ENCODE results near the gene ALKAL2. TPM values are rescaled to one million over a fixed set of nuclear protein-coding genes. Genes with fewer than 3 reads are reported as not detected.

Gene ALKAL2
- total and polyA plus RNA-seq, 2 donors (not counting 1 experiment from before 2014, with no cell fraction given), result 0.17 to 0.58 TPM

- Histone ChIP-seq H2AFZ (ENCODE audit: low read length) (no peak overlapping the region), H3K27ac (ENCODE audit: insufficient read depth, low read length) (no peak overlapping the region), H3K4me3 (replicated peaks in 1 of 4; ENCODE audit: control extremely low read depth in 1 of 4, insufficient read depth in 1 of 4, low read depth in 3 of 4, low read length in 4 of 4) (no peak overlapping the region), H3K4me2 (ENCODE audit: extremely low read depth, insufficient read depth, low read length) (no peak overlapping the region), H3K36me3 (ENCODE audit: control insufficient read depth, insufficient read depth, low read length) (peaks cover 16% of the 10 kb centered on the region), H3K4me1 (ENCODE audit: control insufficient read depth, extremely low read depth, insufficient read depth, low read length) (peaks cover 3% of the 10 kb centered on the region), H3K9me3 (ENCODE audit: control insufficient read depth, insufficient read depth, low read depth, low read length) (no peaks in the 10 kb centered on the region), H3K9ac (ENCODE audit: insufficient read depth, low read length) (no peak overlapping the region), H4K20me1 (ENCODE audit: control insufficient read depth, extremely low read depth, insufficient read depth, low read length) (no peaks in the 10 kb centered on the region), H3K27me3 (ENCODE audit: control insufficient read depth, insufficient read depth, low read length) (no peaks in the 10 kb centered on the region), H3K79me2 (ENCODE audit: control insufficient read depth, insufficient read depth, low read length) (peaks cover 5% of the 10 kb centered on the region)
- TF ChIP-seq EZH2 (IDR thresholded peaks at IDR 0.05; ENCODE audit: low read length, missing control alignments), result no peak
- TF ChIP-seq, protein P1, sequence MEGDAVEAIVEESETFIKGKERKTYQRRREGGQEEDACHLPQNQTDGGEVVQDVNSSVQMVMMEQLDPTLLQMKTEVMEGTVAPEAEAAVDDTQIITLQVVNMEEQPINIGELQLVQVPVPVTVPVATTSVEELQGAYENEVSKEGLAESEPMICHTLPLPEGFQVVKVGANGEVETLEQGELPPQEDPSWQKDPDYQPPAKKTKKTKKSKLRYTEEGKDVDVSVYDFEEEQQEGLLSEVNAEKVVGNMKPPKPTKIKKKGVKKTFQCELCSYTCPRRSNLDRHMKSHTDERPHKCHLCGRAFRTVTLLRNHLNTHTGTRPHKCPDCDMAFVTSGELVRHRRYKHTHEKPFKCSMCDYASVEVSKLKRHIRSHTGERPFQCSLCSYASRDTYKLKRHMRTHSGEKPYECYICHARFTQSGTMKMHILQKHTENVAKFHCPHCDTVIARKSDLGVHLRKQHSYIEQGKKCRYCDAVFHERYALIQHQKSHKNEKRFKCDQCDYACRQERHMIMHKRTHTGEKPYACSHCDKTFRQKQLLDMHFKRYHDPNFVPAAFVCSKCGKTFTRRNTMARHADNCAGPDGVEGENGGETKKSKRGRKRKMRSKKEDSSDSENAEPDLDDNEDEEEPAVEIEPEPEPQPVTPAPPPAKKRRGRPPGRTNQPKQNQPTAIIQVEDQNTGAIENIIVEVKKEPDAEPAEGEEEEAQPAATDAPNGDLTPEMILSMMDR (conservative IDR thresholded peaks at IDR 0.05 in 1 of 2, IDR thresholded peaks at IDR 0.05 in 1 of 2; ENCODE audit: low read depth in 1 of 2, low read length in 2 of 2), result no peak
- no peak for DNase-seq (ENCODE audit: low read depth in 2 of 2)
Measured at GRCh38 chr2:279956-280649, 7.8 kb downstream of the ALKAL2 start.

DNA sequence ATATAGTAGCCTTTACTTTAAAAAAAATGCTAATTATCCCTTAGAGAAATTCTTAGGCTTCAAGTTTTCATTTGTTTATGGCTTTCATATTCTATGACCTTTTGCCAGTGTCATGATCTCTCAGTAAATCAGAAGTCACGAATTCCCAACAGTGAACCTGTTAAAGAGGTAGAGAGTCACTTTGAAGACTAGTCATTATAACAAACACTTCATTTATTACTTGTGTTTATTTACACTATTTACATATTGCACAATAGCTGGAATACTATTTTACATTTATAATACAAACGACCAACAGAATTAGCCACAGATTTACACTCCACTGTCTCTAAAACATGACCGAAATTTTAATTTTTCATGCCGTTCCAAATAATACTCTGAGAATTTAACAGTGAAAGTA, 8.5 kb downstream of the ALKAL2 start:
- no peak for DNase-seq (ENCODE audit: low read depth in 2 of 2)
- no peaks in the 10 kb centered on the region for H3K4me1 ChIP-seq (ENCODE audit: control insufficient read depth, extremely low read depth, insufficient read depth, low read length)
- no peak overlapping the region for H2AFZ ChIP-seq (ENCODE audit: low read length)
- H3K4me2 ChIP-seq (ENCODE audit: extremely low read depth, insufficient read depth, low read length), result no peak overlapping the region
- no peak overlapping the region for H3K9ac ChIP-seq (ENCODE audit: insufficient read depth, low read length)
- H3K27ac ChIP-seq (ENCODE audit: insufficient read depth, low read length), result no peak overlapping the region
- H3K4me3 ChIP-seq (replicated peaks in 1 of 4; ENCODE audit: control extremely low read depth in 1 of 4, insufficient read depth in 1 of 4, low read depth in 3 of 4, low read length in 4 of 4), result no peak overlapping the region
- peaks cover 7% of the 10 kb centered on the region for H3K79me2 ChIP-seq (ENCODE audit: control insufficient read depth, insufficient read depth, low read length)
- no peaks in the 10 kb centered on the region for H4K20me1 ChIP-seq (ENCODE audit: control insufficient read depth, extremely low read depth, insufficient read depth, low read length)
- peaks cover 16% of the 10 kb centered on the region for H3K36me3 ChIP-seq (ENCODE audit: control insufficient read depth, insufficient read depth, low read length)
- H3K9me3 ChIP-seq (ENCODE audit: control insufficient read depth, insufficient read depth, low read depth, low read length), result no peaks in the 10 kb centered on the region
- no peaks in the 10 kb centered on the region for H3K27me3 ChIP-seq (ENCODE audit: control insufficient read depth, insufficient read depth, low read length)
- TF ChIP-seq, protein P1 (conservative IDR thresholded peaks at IDR 0.05 in 1 of 2, IDR thresholded peaks at IDR 0.05 in 1 of 2; ENCODE audit: low read depth in 1 of 2, low read length in 2 of 2), result no peak
- TF ChIP-seq EZH2 (IDR thresholded peaks at IDR 0.05; ENCODE audit: low read length, missing control alignments), result no peak

- Histone ChIP-seq H3K4me1 (ENCODE audit: control insufficient read depth, extremely low read depth, insufficient read depth, low read length) (no peaks in the 10 kb centered on the region), H3K9me3 (ENCODE audit: control insufficient read depth, insufficient read depth, low read depth, low read length) (no peaks in the 10 kb centered on the region), H2AFZ (ENCODE audit: low read length) (no peak overlapping the region), H3K27ac (ENCODE audit: insufficient read depth, low read length) (no peak overlapping the region), H4K20me1 (ENCODE audit: control insufficient read depth, extremely low read depth, insufficient read depth, low read length) (peaks cover 2% of the 10 kb centered on the region), H3K4me2 (ENCODE audit: extremely low read depth, insufficient read depth, low read length) (no peak overlapping the region), H3K36me3 (ENCODE audit: control insufficient read depth, insufficient read depth, low read length) (peaks cover 16% of the 10 kb centered on the region), H3K79me2 (ENCODE audit: control insufficient read depth, insufficient read depth, low read length) (peaks cover 7% of the 10 kb centered on the region), H3K4me3 (replicated peaks in 1 of 4; ENCODE audit: control extremely low read depth in 1 of 4, insufficient read depth in 1 of 4, low read depth in 3 of 4, low read length in 4 of 4) (no peak overlapping the region), H3K27me3 (ENCODE audit: control insufficient read depth, insufficient read depth, low read length) (no peaks in the 10 kb centered on the region), H3K9ac (ENCODE audit: insufficient read depth, low read length) (no peak overlapping the region)
- TF ChIP-seq EZH2 (IDR thresholded peaks at IDR 0.05; ENCODE audit: low read length, missing control alignments), result no peak
- TF ChIP-seq, protein P1 (conservative IDR thresholded peaks at IDR 0.05 in 1 of 2, IDR thresholded peaks at IDR 0.05 in 1 of 2; ENCODE audit: low read depth in 1 of 2, low read length in 2 of 2), result no peak
- peak in 1 of 2 donors; percentile 23 for DNase-seq (ENCODE audit: low read depth in 2 of 2)
Measured at GRCh38 chr2:278927-279320, 9.0 kb downstream of the ALKAL2 start.
